ENCODE measurements around the gene MEF2B. TPM values are rescaled to one million over a fixed set of nuclear protein-coding genes. Genes with fewer than 3 reads are reported as not detected.

Gene MEF2B
- total RNA-seq, 1 donor from 2014 or later: 2.8 TPM

DNA sequence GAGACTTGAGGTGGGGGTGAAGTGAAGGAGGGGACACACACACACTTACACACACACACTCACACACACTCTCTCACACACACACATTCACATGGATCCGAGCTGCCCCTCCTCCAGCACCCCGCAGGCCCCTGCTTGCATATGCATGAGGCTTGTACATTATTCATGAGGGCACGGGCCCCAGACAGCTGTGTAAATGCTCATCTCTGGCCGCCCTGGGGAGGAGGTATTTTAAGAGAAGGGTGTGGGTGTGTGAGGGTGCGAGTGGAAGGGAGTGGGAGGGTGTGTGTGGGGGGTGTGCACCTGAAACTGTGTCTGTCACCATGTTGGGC lies 44.1 kb upstream of the MEF2B start:
- Mint-ChIP-seq H3K36me3 (no peaks in the 10 kb centered on the region), H3K9me3 (no peaks in the 10 kb centered on the region), H3K27ac (no peak overlapping the region), H3K27me3 (ENCODE audit: low read depth) (peaks cover 85% of the 10 kb centered on the region), H3K4me3 (no peak overlapping the region), H3K4me1 (no peaks in the 10 kb centered on the region)
- no peak for DNase-seq (ENCODE audit: low spot score in 2 of 2, unreplicated experiment in 2 of 2)
- TF ChIP-seq, protein P1, sequence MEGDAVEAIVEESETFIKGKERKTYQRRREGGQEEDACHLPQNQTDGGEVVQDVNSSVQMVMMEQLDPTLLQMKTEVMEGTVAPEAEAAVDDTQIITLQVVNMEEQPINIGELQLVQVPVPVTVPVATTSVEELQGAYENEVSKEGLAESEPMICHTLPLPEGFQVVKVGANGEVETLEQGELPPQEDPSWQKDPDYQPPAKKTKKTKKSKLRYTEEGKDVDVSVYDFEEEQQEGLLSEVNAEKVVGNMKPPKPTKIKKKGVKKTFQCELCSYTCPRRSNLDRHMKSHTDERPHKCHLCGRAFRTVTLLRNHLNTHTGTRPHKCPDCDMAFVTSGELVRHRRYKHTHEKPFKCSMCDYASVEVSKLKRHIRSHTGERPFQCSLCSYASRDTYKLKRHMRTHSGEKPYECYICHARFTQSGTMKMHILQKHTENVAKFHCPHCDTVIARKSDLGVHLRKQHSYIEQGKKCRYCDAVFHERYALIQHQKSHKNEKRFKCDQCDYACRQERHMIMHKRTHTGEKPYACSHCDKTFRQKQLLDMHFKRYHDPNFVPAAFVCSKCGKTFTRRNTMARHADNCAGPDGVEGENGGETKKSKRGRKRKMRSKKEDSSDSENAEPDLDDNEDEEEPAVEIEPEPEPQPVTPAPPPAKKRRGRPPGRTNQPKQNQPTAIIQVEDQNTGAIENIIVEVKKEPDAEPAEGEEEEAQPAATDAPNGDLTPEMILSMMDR (IDR thresholded peaks at IDR 0.05; ENCODE audit: unreplicated experiment): no peak

DNA sequence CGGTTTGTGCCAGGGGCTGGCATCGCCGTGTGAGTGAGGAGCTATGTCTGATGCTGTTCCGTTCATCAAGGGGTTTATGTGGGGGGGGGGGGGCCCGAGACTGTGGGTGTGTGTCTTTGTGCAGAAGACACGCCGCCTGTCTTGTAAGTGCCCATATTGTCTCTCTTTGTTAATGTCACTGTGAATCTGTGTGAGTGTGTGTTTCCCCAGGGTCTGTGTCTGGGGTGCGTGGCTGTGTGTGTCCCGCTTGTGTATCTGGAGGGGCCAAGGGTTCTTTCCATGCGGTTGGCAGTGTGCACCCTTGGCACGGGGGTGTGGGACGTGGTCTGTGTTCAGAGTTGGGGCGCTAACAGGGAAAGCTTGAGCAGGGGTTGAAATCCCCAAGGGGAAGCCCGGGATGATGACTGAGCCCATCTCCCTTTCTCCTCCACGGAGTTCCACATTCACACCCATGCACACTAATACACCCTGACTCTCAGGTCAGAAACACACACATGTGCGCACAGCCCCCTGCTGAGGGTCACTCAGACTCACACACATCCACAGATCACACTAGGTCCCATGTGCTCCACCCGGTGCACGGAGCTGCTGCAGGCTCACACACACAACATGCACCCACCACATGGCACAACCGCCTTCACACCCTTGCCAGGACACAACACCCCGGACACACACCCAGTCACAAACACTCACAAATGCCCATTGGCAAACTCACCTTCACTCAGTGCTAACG lies 43.5 kb upstream of the MEF2B start:
- no peak overlapping the region for H3K27ac Mint-ChIP-seq
- no peaks in the 10 kb centered on the region for H3K36me3 Mint-ChIP-seq
- no peaks in the 10 kb centered on the region for H3K4me1 Mint-ChIP-seq
- no peak for DNase-seq (ENCODE audit: low spot score in 2 of 2, unreplicated experiment in 2 of 2)
- no peak overlapping the region for H3K4me3 Mint-ChIP-seq
- no peaks in the 10 kb centered on the region for H3K9me3 Mint-ChIP-seq
- peaks cover 84% of the 10 kb centered on the region for H3K27me3 Mint-ChIP-seq (ENCODE audit: low read depth)
- TF ChIP-seq, protein P1 (IDR thresholded peaks at IDR 0.05; ENCODE audit: unreplicated experiment): no peak

DNA sequence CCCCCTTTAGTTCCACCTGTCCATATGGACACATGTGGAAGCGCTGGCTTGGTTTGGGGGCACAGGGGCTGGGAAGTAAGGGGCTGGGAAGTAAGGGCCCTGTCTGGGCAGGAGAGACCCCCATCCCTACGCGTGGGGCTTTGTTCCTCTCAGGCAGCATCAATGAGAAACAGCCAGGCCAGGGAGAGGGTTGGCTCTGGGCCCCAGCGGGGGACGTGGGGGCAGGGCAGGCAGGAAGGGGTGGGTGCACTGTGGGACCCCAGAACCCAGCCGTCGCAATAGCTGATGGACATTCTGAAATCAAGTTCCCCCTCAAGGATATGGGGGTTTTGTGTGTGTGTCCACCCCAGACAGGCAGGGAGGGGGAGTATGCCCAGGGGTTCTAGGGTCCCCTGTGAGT lies 42.9 kb upstream of the MEF2B start:
- TF ChIP-seq, protein P1 (IDR thresholded peaks at IDR 0.05; ENCODE audit: unreplicated experiment): no peak

DNA sequence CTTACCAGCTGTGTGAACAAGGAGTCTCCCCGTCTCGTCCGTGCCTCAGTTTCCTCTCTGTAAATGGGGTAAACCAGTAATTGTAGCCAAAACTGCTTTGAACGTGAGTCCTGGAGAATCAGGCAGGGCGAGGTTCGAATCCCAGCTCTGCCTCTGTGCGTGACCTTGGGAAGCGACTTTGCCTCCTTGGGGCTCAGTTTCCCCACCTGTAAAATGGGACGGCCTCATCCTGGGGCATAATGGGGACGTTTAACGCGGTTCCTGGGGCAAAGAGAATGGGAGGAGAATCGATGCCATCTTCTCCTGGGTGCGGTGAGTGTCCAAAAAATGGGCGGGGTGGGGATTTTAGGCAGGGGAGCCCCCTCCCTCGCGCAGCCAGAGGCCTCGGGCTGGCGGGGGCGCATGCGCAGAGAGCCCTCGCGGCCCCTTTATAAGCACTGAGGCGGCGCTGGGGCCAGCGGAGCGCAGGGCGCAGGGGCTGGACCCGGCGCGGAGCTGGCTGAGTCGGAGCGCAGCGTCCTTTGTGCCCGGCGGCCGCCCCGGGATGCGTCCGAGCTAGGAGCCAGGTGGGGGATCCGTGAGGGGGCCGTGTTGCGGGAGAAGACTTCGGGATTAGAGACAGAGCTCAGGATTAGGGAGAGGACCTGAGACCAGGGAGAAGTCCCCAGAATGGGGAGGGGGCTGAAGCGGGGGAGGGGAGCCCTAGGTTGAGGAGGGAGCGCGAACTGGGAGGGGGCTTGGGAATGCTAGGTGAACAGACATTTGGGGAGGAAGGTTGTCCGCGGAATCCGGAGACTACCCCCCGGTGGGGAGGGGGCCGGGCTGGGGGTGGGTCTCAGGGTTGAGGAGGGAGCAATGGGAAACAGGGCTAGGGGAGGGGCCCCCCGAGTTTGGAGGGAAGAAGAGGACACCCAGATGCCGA lies 41.7 kb upstream of the MEF2B start, which contains the start of gene NCAN:
Gene NCAN (plus strand): TSS at position 460 of the 922 bp plus-strand sequence. CDS start 4,996 bp downstream, outside the sequence.
- H3K4me3 Mint-ChIP-seq: no peak within 1 kb of the TSS
- TF ChIP-seq, protein P1 (IDR thresholded peaks at IDR 0.05; ENCODE audit: unreplicated experiment): no peak
- no peak for DNase-seq (ENCODE audit: low spot score in 2 of 2, unreplicated experiment in 2 of 2)
- no peaks in the 10 kb centered on the region for H3K9me3 Mint-ChIP-seq
- no peaks in the 10 kb centered on the region for H3K4me1 Mint-ChIP-seq
- no peak within 1 kb of the TSS for H3K27ac Mint-ChIP-seq
- peaks cover 83% of the 10 kb centered on the region for H3K27me3 Mint-ChIP-seq (ENCODE audit: low read depth)
- H3K36me3 Mint-ChIP-seq: no peaks in the 10 kb centered on the region

More for the DNA sequence above, 42.9 kb upstream of the MEF2B start:
- no peak overlapping the region for H3K27ac Mint-ChIP-seq
- H3K27me3 Mint-ChIP-seq (ENCODE audit: low read depth): peaks cover 83% of the 10 kb centered on the region
- DNase-seq (ENCODE audit: low spot score in 2 of 2, unreplicated experiment in 2 of 2): no peak
- no peaks in the 10 kb centered on the region for H3K36me3 Mint-ChIP-seq
- H3K4me1 Mint-ChIP-seq: no peaks in the 10 kb centered on the region
- no peaks in the 10 kb centered on the region for H3K9me3 Mint-ChIP-seq
- no peak overlapping the region for H3K4me3 Mint-ChIP-seq

DNA sequence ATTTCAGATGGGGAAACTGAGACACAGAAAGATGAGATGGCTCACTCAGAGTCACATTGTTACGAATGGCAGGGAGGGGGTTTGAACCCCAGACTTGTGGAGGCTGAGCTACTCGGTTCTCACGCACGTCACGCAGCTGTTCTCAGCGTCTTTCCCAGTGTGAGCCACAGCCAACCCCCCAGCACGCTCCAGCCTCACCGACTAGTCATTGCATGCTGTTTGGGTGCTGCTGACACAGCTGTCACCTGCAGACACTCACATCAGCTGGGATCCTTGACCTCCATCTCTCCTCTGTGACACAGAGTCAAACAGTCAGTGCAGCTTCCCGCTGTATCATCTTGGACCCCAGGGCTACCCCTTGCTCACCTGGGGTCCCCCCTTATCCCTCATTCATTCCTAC lies 39.3 kb upstream of the MEF2B start:
- TF ChIP-seq, protein P1 (IDR thresholded peaks at IDR 0.05; ENCODE audit: unreplicated experiment): no peak
- H3K4me1 Mint-ChIP-seq: no peaks in the 10 kb centered on the region
- no peak overlapping the region for H3K27ac Mint-ChIP-seq
- no peaks in the 10 kb centered on the region for H3K36me3 Mint-ChIP-seq
- no peak for DNase-seq (ENCODE audit: low spot score in 2 of 2, unreplicated experiment in 2 of 2)
- H3K4me3 Mint-ChIP-seq: no peak overlapping the region
- no peaks in the 10 kb centered on the region for H3K9me3 Mint-ChIP-seq
- H3K27me3 Mint-ChIP-seq (ENCODE audit: low read depth): peaks cover 78% of the 10 kb centered on the region

Data from mesothelial cell of epicardium (in vitro differentiated cells).